Neuron (in vitro differentiated cells): ENCODE data around the gene ASCL2.
"Not testable (repeated sequence)": the region's sequence is repeated elsewhere in the genome, so short reads cannot be mapped to it uniquely, and the experiment has no call there.

Experiments
- H2AFZ ChIP-seq: one replicate; pipeline ENCODE4 v1.6.1; 2013; ENCODE audit warnings: low read depth, mild to moderate bottlenecking, inconsistent platforms, low read length, moderate library complexity
- H3K27me3 ChIP-seq: one replicate; pipeline ENCODE4 v1.6.1; 2013; ENCODE audit warnings: low read length; ENCODE audit not compliant: insufficient read depth
- H3K36me3 ChIP-seq: one replicate; pipeline ENCODE4 v1.6.1; 2013; ENCODE audit warnings: low read length; ENCODE audit not compliant: insufficient read depth
- H3K4me1 ChIP-seq: one replicate; pipeline ENCODE4 v1.6.1; 2013; ENCODE audit warnings: low read length; ENCODE audit not compliant: insufficient read depth
- H3K4me3 ChIP-seq: 2 replicates; pipeline ENCODE4 v1.5.1; 2013; ENCODE audit warnings: mild to moderate bottlenecking, low read length, moderate library complexity
- H3K9me3 ChIP-seq: one replicate; pipeline ENCODE4 v1.6.1; 2013; ENCODE audit warnings: low read length

The ASCL2 gene

GRCh38 chr11:2249189-2249916, 21.0 kb downstream of the ASCL2 start:
- Histone ChIP-seq H3K9me3 (no peaks in the 10 kb centered on the region), H3K27me3 (no peaks in the 10 kb centered on the region), H2AFZ (no peak overlapping the region), H3K4me1 (no peaks in the 10 kb centered on the region), H3K4me3 (no peak overlapping the region), H3K36me3 (no peaks in the 10 kb centered on the region)

GRCh38 chr11:2248762-2249161, 21.6 kb downstream of the ASCL2 start:
- H3K36me3 ChIP-seq: no peaks in the 10 kb centered on the region
- H3K4me1 ChIP-seq: no peaks in the 10 kb centered on the region
- no peaks in the 10 kb centered on the region for H3K27me3 ChIP-seq
- no peaks in the 10 kb centered on the region for H3K9me3 ChIP-seq
- no peak overlapping the region for H3K4me3 ChIP-seq
- H2AFZ ChIP-seq: no peak overlapping the region

- Histone ChIP-seq H3K36me3 (no peaks in the 10 kb centered on the region), H2AFZ (no peak overlapping the region), H3K9me3 (no peaks in the 10 kb centered on the region), H3K27me3 (no peaks in the 10 kb centered on the region), H3K4me3 (no peak overlapping the region), H3K4me1 (no peaks in the 10 kb centered on the region)
Observed at GRCh38 chr11:2248242-2248641, 22.1 kb downstream of the ASCL2 start.

- no peaks in the 10 kb centered on the region for H3K27me3 ChIP-seq
- H3K9me3 ChIP-seq: no peaks in the 10 kb centered on the region
- H3K4me3 ChIP-seq: no peak overlapping the region
- no peak overlapping the region for H2AFZ ChIP-seq
- no peaks in the 10 kb centered on the region for H3K36me3 ChIP-seq
- no peaks in the 10 kb centered on the region for H3K4me1 ChIP-seq
Observed at GRCh38 chr11:2247496-2247895, 22.9 kb downstream of the ASCL2 start.

GRCh38 chr11:2240834-2241233, 29.6 kb downstream of the ASCL2 start:
- Histone ChIP-seq H3K4me1 (no peaks in the 10 kb centered on the region), H2AFZ (no peak overlapping the region), H3K4me3 (no peak overlapping the region), H3K9me3 (no peaks in the 10 kb centered on the region), H3K36me3 (no peaks in the 10 kb centered on the region), H3K27me3 (no peaks in the 10 kb centered on the region)

GRCh38 chr11:2237457-2238238, 32.7 kb downstream of the ASCL2 start:
- Histone ChIP-seq H3K4me3 (no peak overlapping the region), H3K36me3 (no peaks in the 10 kb centered on the region), H3K4me1 (no peaks in the 10 kb centered on the region), H3K27me3 (no peaks in the 10 kb centered on the region), H3K9me3 (no peaks in the 10 kb centered on the region), H2AFZ (no peak overlapping the region)

DNA sequence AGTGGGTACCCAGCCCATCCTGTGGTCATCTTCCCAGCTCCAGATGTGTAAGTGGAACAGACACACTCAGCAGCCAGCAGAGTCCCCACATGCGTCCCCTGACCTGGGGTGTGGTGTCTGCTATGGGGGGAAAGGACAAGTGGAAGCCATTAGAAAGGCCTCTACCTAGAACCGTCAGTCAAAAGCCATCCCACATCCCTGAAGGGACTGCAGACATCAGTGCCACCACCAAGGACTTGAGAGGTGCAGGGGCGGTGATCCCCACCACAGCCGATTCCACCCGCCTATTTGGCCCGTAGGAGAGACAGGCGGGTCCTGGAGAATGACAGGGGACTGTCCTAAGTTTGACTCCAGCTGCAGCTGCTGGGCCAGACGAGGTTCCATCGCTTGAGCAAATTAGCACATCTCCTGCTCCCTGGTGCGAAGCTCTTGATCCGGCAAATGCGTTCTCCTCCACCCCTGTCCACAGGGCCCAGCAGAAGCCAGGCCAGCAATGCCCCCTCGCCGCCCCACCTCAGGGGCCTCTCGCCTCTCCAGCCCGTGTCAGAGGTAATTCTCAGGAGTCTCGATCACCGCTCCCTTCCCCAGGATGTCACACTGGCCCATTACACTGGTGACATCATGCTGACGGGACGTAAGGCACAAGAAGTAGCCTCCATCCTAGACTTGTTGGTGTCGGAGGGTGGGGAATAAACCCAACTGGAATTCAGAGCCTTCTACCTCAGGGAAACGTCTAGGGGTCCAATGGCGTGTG, 33.8 kb downstream of the ASCL2 start:
- H3K9me3 ChIP-seq, H3K36me3 ChIP-seq, H3K4me1 ChIP-seq, H3K27me3 ChIP-seq, H3K4me3 ChIP-seq, H2AFZ ChIP-seq: not testable (repeated sequence)

DNA sequence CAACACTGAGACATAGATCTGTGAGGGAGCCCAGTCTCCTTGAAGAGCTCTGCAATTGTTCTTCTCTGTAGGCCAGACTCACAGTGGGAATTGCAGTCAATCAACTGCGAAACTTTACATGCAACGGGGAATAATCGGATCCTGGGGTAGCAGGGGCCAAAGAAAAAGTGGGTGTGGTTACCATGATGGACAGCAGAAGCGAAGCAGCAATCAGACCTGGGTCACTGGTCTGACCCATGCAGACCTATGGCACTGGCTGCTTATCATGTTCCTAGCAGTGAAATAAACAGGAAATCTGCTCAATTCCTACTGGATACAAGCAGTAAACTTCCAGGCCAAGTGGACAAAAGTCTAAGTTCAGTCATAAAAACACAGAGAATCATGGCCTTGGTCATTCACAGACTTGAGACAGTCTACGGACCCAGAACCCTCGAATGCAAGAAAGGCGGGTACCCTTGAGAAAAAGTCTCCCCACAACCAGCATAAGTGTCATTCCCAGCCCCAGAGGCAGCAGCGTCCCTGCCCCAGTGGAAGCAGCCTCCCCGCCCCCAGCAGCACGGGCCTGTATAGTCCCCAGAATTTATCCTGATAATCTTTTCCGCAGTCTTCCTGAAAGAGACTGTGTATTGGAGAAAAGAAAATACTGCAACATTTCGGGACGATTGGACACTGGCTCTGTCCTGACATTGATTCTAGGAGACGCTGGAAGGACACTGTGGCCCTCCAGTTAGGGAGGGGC, 34.6 kb downstream of the ASCL2 start:
- Histone ChIP-seq H3K4me1 (no peaks in the 10 kb centered on the region), H3K36me3 (no peaks in the 10 kb centered on the region), H2AFZ (no peak overlapping the region), H3K9me3 (no peaks in the 10 kb centered on the region), H3K4me3 (no peak overlapping the region), H3K27me3 (no peaks in the 10 kb centered on the region)

GRCh38 chr11:2234963-2235362, 35.4 kb downstream of the ASCL2 start:
- Histone ChIP-seq H2AFZ (no peak overlapping the region), H3K4me3 (no peak overlapping the region), H3K27me3 (no peaks in the 10 kb centered on the region), H3K4me1 (no peaks in the 10 kb centered on the region), H3K9me3 (no peaks in the 10 kb centered on the region), H3K36me3 (no peaks in the 10 kb centered on the region)

DNA sequence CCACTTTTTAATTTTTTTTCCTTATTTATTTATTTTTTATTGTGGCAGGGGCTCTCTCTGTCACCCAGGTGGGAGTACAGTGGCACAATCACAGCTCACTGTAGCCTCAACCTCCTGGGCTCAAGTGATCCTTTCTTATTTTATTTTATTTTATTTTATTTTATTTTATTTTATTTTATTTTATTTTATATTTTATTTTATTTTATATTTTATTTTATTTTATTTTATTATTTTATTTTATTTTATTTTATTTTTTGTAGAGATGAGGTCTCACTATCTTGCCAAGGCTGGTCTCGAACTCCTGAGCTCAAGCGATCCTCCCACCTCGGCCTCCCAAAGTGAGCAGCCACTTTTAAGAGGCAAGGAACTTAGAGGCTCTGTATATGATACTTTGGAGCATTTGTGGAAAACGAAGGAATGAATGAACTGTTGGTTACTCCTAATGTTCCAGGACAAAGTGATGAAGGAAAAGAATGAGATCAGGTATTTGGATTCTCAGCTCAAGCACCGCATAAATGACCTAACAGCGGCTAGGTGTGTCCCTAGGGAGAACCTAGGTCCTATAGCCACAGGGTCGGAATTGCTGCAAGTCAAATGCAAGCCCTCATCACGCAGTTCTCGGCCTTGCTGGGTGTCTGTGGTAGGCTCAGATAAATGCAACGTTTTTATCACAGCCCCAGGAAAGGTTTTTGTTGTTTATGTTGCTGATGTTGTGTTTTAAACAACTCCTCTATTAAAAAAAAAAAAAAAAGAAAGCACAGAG, 36.5 kb downstream of the ASCL2 start:
- Histone ChIP-seq H3K4me3 (no peak overlapping the region), H3K27me3 (no peaks in the 10 kb centered on the region), H3K4me1 (no peaks in the 10 kb centered on the region), H3K9me3 (no peaks in the 10 kb centered on the region), H3K36me3 (no peaks in the 10 kb centered on the region), H2AFZ (no peak overlapping the region)

DNA sequence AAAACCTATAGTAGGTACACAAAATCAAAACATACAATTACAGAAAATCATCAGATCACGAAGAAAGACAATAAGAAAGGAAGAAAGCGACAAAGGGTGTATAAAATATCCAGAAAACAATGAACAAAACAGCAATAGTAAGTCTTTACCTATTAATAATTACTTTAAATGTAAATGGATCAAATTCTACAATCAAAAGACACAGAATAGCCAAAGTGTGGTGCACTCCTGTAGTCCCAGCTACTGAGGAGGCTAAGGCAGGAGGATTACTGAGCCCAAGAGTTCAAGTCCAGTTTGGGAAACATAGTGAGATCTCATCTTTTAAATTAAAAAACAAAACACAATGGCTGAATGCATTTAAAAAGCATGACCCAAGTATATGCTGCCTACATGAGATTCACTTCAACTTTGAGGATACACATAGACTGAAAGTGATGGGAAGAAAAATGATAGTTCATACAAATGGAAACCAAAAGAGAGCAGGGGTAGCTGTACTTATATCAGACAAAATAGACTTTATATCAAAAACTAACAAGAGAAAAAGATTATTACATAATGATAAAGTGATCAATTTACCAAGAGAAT, 40.6 kb downstream of the ASCL2 start:
- Histone ChIP-seq H3K27me3 (no peaks in the 10 kb centered on the region), H2AFZ (no peak overlapping the region), H3K36me3 (no peaks in the 10 kb centered on the region), H3K4me3 (no peak overlapping the region), H3K9me3 (no peaks in the 10 kb centered on the region), H3K4me1 (no peaks in the 10 kb centered on the region)

DNA sequence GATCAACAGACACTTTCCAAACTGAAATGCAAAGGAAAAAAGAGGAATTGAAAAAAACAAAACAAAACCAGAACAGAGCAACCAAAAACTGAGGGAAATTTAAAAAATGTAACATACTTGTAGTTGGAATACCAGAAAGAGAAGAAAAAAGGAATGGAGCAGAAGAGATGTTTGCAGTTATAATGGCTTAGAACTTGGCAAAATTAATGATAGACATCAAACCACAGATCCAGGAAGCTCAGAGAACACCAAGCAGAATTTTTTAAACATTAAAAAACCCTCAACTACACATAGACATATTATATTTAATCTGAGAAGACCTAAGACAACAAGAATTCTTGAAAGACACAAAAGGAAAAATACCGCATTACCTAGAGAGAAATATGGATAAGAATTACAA, 46.1 kb downstream of the ASCL2 start:
- H3K9me3 ChIP-seq: no peaks in the 10 kb centered on the region
- H3K27me3 ChIP-seq: no peaks in the 10 kb centered on the region
- H2AFZ ChIP-seq: no peak overlapping the region
- no peak overlapping the region for H3K4me3 ChIP-seq
- no peaks in the 10 kb centered on the region for H3K36me3 ChIP-seq
- H3K4me1 ChIP-seq: no peaks in the 10 kb centered on the region
